Thymus (tissue), 11 donors: ENCODE data around the gene PHACTR4. TPM values are rescaled to one million over a fixed set of nuclear protein-coding genes. Genes with fewer than 3 reads are reported as not detected.
A peak's percentile ranks its signal among the peaks of the same experiment; 100 is the strongest.
"Not testable (repeated sequence)": the region's sequence is repeated elsewhere in the genome, so short reads cannot be mapped to it uniquely, and the experiment has no call there.

Experiments
- DNase-seq, 9 donors: peaks; one replicate each; pipeline ENCODE4 v3.0.0-alpha.2; 2013; ENCODE audit warnings: low spot score in 9 of 9, low read depth in 6 of 9, missing footprints in 1 of 9
- H3K27ac ChIP-seq, 2 donors: one replicate each; pipeline ENCODE4 v1.5.1; 2013; ENCODE audit warnings: control low read depth in 1 of 2, low read depth in 1 of 2, low read length in 1 of 2, mild to moderate bottlenecking in 1 of 2, moderate library complexity in 1 of 2
- H3K27me3 ChIP-seq, 2 donors: one replicate each; pipeline ENCODE4 v1.5.1; 2013; ENCODE audit warnings: low read length in 1 of 2; ENCODE audit not compliant: control insufficient read depth in 2 of 2, insufficient read depth in 1 of 2
- H3K36me3 ChIP-seq, 2 donors: one replicate each; pipeline ENCODE4 v1.5.1; 2013; ENCODE audit warnings: low read length in 1 of 2, mild to moderate bottlenecking in 1 of 2, moderate library complexity in 1 of 2; ENCODE audit not compliant: control insufficient read depth in 2 of 2, insufficient read depth in 2 of 2
- H3K4me1 ChIP-seq, 2 donors: one replicate each; pipeline ENCODE4 v1.5.1; 2013; ENCODE audit warnings: low read length in 2 of 2; ENCODE audit not compliant: control insufficient read depth in 2 of 2, insufficient read depth in 2 of 2
- H3K4me3 ChIP-seq, 2 donors: one replicate each; pipeline ENCODE4 v1.5.1; 2013; ENCODE audit warnings: low read length in 2 of 2, control low read depth in 1 of 2, mild to moderate bottlenecking in 1 of 2
- H3K9me3 ChIP-seq, 2 donors: one replicate each; pipeline ENCODE4 v1.5.1; 2013; ENCODE audit warnings: low read length in 1 of 2, mild to moderate bottlenecking in 1 of 2; ENCODE audit not compliant: control insufficient read depth in 2 of 2, insufficient read depth in 1 of 2
- WGBS: extraction: QIAGEN DNeasy Blood & Tissue Kit; methylation state at CpG from one replicate; pipeline ENCODE4 v1.1.7; 2013; 5-methylcytosine and 5-hydroxymethylcytosine counted together
- polyA plus RNA-seq: library from polyadenylated mRNA; stranded (reverse); fragments of 200-250 nt; gene quantifications from one replicate; pipeline ENCODE4 v1.2.3, GENCODE V29; 2013
- total RNA-seq: library from RNA; stranded (reverse); fragments of 120-200 nt; gene quantifications from one replicate; pipeline ENCODE4 v1.2.4, GENCODE V29; 2013
- donor health status: healthy.

PHACTR4 gene
- total and polyA plus RNA-seq, 2 donors: 6.5 to 18.1 TPM

DNA sequence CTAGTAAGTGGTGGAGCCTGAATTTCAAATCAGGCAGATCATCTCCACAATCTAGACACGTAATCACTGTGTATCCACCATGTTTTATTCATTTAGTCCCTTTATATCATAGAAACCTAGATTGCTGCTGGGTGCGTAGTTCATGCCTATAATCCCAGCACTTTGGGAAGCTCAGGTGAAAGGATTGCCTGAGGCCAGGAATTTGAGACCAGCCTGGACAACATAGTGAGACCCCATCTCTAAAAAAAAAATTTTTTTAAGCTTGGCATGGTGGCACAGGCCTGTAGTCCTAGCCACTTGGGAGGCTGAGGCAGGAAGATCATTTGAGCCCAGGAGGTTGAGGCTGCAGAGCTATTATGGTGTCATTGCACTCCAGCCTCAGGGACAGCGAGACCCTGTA, 30.6 kb upstream of the PHACTR4 start:
- WGBS: 98% methylated on average over 3 of the region's 3 CpGs

DNA sequence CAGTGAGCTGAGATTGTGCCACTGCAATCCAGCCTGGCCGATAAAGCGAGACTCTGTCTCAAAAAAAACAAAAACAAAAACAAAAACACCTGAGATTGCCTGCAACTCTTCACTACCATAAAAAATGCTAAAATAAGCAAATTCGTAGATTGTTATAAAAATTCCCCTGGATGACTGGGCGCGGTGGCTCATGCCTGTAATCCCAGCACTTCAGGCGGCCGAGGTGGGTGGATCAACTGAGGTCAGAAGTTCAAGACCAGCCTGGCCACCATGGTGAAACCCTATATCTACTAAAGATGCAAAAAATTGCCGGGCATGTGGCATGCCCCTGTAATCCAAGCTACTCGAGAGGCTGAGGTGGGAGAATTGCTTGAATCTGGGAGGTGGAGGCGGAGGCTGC, 30.0 kb upstream of the PHACTR4 start:
- Histone ChIP-seq H3K36me3 (peaks cover 10 to 11% of the 10 kb centered on the region in 2 donors), H3K4me1 (no peaks in the 10 kb centered on the region), H3K27me3 (no peaks in the 10 kb centered on the region), H3K4me3 (no peak overlapping the region), H3K9me3 (no peaks in the 10 kb centered on the region), H3K27ac (no peak overlapping the region)
- 92% methylated on average over 10 of the region's 10 CpGs for WGBS
- DNase-seq: no peak

More for the DNA sequence above, 30.6 kb upstream of the PHACTR4 start:
- no peak for DNase-seq
- Histone ChIP-seq H3K27me3 (no peaks in the 10 kb centered on the region), H3K9me3 (no peaks in the 10 kb centered on the region), H3K36me3 (peaks cover 14 to 17% of the 10 kb centered on the region in 2 donors), H3K4me1 (no peaks in the 10 kb centered on the region), H3K4me3 (no peak overlapping the region), H3K27ac (no peak overlapping the region)

DNA sequence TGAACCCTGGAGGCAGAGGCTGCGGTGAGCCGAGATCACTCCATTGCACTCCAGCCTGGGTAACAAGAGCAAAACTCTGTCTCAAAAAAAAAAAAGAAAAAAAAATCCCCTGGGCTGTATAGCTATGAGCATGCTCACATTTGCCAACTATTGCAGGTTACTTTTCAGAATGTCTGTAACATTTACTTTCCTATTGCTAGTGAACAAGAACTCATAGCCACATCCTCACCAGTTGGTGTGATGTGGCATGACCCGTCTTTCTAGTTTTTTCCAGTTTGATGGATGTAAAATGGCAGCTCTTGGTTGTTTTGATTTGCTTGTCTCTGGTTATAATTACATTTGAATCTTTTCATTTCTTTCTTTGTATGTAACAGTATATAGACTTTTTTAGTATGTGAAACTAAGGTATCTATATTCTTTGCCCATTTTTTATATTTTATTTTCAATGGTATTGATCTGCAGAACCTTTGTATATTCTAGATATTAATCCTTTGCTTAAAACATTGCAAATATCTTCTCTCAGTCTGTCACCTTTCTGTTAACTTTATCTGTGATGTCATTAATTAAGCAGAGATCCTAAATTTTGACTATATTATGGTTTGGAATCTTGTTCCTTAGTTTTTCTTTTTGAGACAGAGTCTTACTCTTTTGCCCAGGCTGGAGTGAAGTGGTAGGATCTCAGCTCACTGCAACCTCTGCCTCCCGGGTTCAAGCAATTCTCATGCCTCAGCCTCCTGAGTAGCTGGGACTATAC, 29.1 kb upstream of the PHACTR4 start:
- Histone ChIP-seq H3K4me3 (no peak overlapping the region), H3K27me3 (no peaks in the 10 kb centered on the region), H3K4me1 (no peaks in the 10 kb centered on the region), H3K36me3 (peaks cover 2 to 4% of the 10 kb centered on the region in 2 donors), H3K27ac (no peak overlapping the region), H3K9me3 (no peaks in the 10 kb centered on the region)
- WGBS: 95% methylated on average over 4 of the region's 4 CpGs
- DNase-seq: no peak

DNA sequence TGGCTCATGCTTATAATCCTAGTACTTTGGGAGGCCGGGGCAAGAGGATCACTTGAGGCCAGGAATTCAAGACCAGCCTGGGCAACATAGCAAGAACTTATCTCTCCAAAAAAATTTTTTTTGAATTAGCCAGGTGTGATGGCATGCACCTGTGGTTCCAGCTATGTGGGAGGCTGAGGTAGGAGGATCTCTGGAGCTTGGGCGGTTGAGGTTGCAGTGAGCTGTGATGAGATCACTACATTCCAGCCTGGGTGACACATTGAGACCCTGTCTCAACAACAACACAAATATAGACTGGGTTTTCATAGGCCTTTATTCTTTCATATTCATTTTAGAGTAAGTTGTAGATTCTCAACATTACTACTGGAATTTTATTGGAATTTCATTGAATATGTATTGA, 27.9 kb upstream of the PHACTR4 start:
- WGBS: 98% methylated on average over 2 of the region's 2 CpGs

DNA sequence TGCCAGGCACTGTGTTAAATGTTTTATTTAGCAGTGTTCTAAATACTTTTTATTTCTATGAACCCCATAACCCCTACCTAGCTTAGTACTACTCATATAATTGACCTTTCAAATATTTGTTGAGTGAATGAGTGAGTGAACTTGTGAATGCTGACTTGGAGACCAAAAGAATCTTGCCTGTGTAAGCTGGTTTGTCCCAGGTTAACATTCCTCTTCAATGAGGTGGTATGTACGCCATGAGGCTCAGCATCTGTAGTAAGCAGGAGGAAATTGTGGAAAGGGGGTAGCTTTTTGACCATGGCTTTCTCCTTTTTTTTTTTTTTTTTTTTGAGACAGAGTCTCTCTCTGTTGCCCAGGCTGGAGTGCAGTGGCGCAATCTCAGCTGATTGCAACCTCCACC, 26.1 kb upstream of the PHACTR4 start:
- Histone ChIP-seq H3K36me3 (no peaks in the 10 kb centered on the region), H3K4me3 (no peak overlapping the region), H3K9me3 (no peaks in the 10 kb centered on the region), H3K27ac (no peak overlapping the region), H3K27me3 (no peaks in the 10 kb centered on the region), H3K4me1 (no peaks in the 10 kb centered on the region)
- no peak for DNase-seq
- 100% methylated on average over 2 of the region's 2 CpGs for WGBS

More for the DNA sequence above, 27.9 kb upstream of the PHACTR4 start:
- no peaks in the 10 kb centered on the region for H3K9me3 ChIP-seq
- no peak overlapping the region for H3K27ac ChIP-seq
- no peaks in the 10 kb centered on the region for H3K36me3 ChIP-seq
- H3K4me1 ChIP-seq: no peaks in the 10 kb centered on the region
- H3K27me3 ChIP-seq: no peaks in the 10 kb centered on the region
- no peak for DNase-seq
- H3K4me3 ChIP-seq: no peak overlapping the region

DNA sequence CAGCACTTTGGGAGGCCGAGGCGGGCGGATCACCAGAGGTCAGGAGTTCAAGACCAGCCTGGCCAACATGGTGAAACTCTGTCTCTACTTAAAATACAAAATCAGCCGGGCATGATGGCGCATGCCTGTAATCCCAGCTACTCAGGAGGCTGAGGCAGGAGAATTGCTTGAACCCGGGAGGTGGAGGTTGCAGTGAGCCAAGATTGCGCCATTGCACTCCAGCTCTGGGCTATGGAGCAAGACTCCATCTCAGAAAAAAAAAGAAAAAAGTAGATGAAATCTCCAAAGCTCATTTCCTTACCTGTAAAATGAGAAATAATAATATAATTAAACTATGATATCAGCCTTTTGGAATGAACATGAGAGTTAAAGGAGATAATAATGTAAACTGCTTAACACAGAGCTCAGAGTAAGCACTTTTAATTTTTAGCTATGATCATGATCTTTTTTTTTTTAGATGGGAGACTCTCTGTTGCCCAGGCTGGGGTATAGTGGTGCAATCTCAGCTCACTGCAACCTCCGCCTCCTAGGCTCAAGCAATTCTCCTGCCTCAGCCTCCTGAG, 16.2 kb upstream of the PHACTR4 start:
- not testable (repeated sequence) for H3K9me3 ChIP-seq, H3K4me1 ChIP-seq, DNase-seq, H3K4me3 ChIP-seq, H3K36me3 ChIP-seq, H3K27me3 ChIP-seq, H3K27ac ChIP-seq
- 96% methylated on average over 8 of the region's 8 CpGs for WGBS

DNA sequence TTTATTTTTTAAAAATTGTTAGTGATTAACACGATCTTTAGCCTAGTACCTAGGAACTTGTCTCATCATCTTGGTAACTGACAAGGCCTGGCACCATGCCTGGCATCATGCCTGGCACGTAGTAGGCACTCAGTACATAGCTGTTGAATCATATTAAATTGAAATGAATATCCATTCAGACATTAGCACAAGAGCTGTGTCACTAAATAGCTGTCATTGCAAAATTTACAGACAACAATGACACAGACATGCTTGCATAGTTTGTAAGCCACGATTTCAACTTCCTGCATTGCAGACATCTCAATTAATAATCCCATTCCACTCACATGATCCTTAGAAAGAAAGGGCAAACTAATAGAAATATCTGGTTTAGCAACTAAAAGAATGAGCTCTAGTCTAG, 15.4 kb upstream of the PHACTR4 start:
- Histone ChIP-seq H3K9me3 (no peaks in the 10 kb centered on the region), H3K4me3 (no peak overlapping the region), H3K4me1 (no peaks in the 10 kb centered on the region), H3K36me3 (no peaks in the 10 kb centered on the region), H3K27ac (no peak overlapping the region), H3K27me3 (no peaks in the 10 kb centered on the region)
- 65% methylated on average over 3 of the region's 3 CpGs for WGBS
- no peak for DNase-seq

DNA sequence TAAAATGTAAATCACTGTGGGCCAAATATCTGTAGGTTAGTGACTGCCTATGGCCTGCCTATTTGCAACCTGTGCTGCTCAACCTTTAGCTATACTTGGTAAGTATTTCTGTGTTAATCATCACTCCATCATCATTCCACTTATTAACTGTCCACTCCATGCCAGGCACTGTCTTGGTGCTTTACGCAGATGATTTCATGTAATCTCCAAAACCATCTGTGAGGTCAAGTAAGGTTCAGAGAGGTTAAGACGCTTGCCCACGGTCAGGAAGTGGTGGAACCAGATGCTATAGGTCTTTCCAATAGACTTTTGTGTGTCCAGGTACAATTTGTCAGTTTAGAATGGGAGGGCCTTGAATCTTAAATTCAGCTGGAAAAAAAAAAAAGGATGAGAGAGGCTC, 10.8 kb upstream of the PHACTR4 start:
- Histone ChIP-seq H3K9me3 (no peaks in the 10 kb centered on the region), H3K27ac (no peak overlapping the region), H3K36me3 (no peaks in the 10 kb centered on the region), H3K4me1 (no peaks in the 10 kb centered on the region), H3K4me3 (no peak overlapping the region), H3K27me3 (no peaks in the 10 kb centered on the region)
- DNase-seq: no peak
- WGBS: 62% methylated on average over 3 of the region's 3 CpGs

DNA sequence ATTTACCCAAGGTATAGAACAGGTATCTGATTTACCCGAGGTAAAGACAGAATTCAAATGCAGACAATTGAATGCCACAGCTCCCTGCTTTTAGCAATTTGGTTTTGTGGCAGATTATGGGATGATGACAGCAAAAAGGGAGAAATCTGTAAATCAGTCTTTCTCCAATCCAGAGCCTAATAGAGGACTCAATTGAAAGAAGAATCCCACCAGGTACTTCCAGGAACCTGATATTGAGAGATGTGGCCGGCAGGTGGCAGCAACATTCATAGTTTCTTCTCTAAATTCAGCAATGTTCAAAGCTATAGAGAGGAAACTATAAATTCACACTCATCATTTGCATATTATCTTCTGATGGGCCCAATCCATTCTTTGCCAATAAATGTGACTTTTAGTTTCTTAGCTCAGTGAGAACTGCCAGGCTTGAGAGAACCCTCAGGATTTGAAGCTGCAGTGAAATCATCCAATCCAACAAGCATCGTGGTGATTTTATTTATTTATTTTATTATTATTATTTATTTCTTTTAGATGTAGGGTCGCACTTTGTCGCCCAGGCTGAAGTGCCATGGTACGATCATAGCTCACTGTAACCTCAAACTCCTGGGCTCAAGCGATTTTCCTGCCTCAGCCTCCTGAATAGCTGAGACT, 9.8 kb upstream of the PHACTR4 start:
- no peaks in the 10 kb centered on the region for H3K36me3 ChIP-seq
- H3K4me3 ChIP-seq: no peak overlapping the region
- H3K4me1 ChIP-seq: no peaks in the 10 kb centered on the region
- H3K27me3 ChIP-seq: no peaks in the 10 kb centered on the region
- 65% methylated on average over 7 of the region's 7 CpGs for WGBS
- DNase-seq: peak; percentile 21 to 79 (median 62)
- no peak overlapping the region for H3K27ac ChIP-seq
- no peaks in the 10 kb centered on the region for H3K9me3 ChIP-seq
